NCI-H1436 (cell line): Measurements from ENCODE around the gene RPL3.

Experiments used
- DNase-seq: peaks from one replicate; lab custom pipeline; 2025; lab: John Stamatoyannopoulos, UW

RPL3 gene

GRCh38 chr22:39282645-39283321 is 36.6 kb downstream of the RPL3 start:
- DNase-seq = no peak

GRCh38 chr22:39281126-39281525 is 38.3 kb downstream of the RPL3 start:
- DNase-seq = no peak

- DNase-seq = no peak
Observed at GRCh38 chr22:39280250-39280649, 39.2 kb downstream of the RPL3 start.

GRCh38 chr22:39279170-39279850 is 40.1 kb downstream of the RPL3 start:
- DNase-seq = no peak

GRCh38 chr22:39278040-39278439 is 41.4 kb downstream of the RPL3 start:
- no peak for DNase-seq

GRCh38 chr22:39277142-39277607 is 42.2 kb downstream of the RPL3 start:
- DNase-seq = no peak

GRCh38 chr22:39276440-39277141 is 42.8 kb downstream of the RPL3 start:
- no peak for DNase-seq

GRCh38 chr22:39275814-39276439 is 43.5 kb downstream of the RPL3 start:
- no peak for DNase-seq

- no peak for DNase-seq
Observed at GRCh38 chr22:39273950-39274887, 45.2 kb downstream of the RPL3 start.

GRCh38 chr22:39270792-39271191 is 48.6 kb downstream of the RPL3 start:
- no peak for DNase-seq

GRCh38 chr22:39270280-39270679 is 49.1 kb downstream of the RPL3 start:
- no peak for DNase-seq

GRCh38 chr22:39269095-39269790 is 50.2 kb downstream of the RPL3 start:
- DNase-seq = no peak

- no peak for DNase-seq
Observed at GRCh38 chr22:39268645-39269044, 50.8 kb downstream of the RPL3 start.

GRCh38 chr22:39267974-39268373 is 51.4 kb downstream of the RPL3 start:
- no peak for DNase-seq

- no peak for DNase-seq
Observed at GRCh38 chr22:39266398-39267030, 52.9 kb downstream of the RPL3 start.

GRCh38 chr22:39265143-39265886 is 54.1 kb downstream of the RPL3 start:
- no peak for DNase-seq

GRCh38 chr22:39264349-39265038 is 54.9 kb downstream of the RPL3 start:
- DNase-seq = no peak

- no peak for DNase-seq
Observed at GRCh38 chr22:39263626-39264348, 55.6 kb downstream of the RPL3 start.
